ENCODE data around the gene MRPL47. TPM values are rescaled to one million over a fixed set of nuclear protein-coding genes. Genes with fewer than 3 reads are reported as not detected.

The MRPL47 gene
- total and polyA plus RNA-seq, 2 experiments from 2014 or later = 46.7 to 229 TPM

GRCh38 chr3:179622023-179622422 lies 17.6 kb upstream of the MRPL47 start:
- H3K27me3 Mint-ChIP-seq (ENCODE audit: insufficient read depth, low read depth, poor library complexity) = no peaks in the 10 kb centered on the region
- peaks cover 48% of the 10 kb centered on the region for H3K36me3 ChIP-seq (ENCODE audit: insufficient read depth)
- no peaks in the 10 kb centered on the region for H3K27me3 ChIP-seq (ENCODE audit: insufficient read depth)
- H3K9me3 Mint-ChIP-seq = no peaks in the 10 kb centered on the region
- H3K4me1 ChIP-seq (ENCODE audit: insufficient read depth) = no peaks in the 10 kb centered on the region
- H3K36me3 Mint-ChIP-seq (ENCODE audit: low read depth) = peaks cover 65% of the 10 kb centered on the region
- no peak overlapping the region for H3K4me3 Mint-ChIP-seq
- H3K4me3 ChIP-seq = no peak overlapping the region
- H2AFZ ChIP-seq = no peak overlapping the region
- H3K4me1 Mint-ChIP-seq = no peaks in the 10 kb centered on the region
- H3K27ac ChIP-seq (ENCODE audit: low read depth) = no peak overlapping the region
- no peaks in the 10 kb centered on the region for H3F3A ChIP-seq (replicated peaks; ENCODE audit: low read depth)
- H4K20me1 ChIP-seq (replicated peaks; ENCODE audit: insufficient read depth) = 0 out of 2 replicates have a peak, but pooled peaks cover 3% of the 10 kb centered on the region
- no peak overlapping the region for H3K27ac Mint-ChIP-seq
- no peaks in the 10 kb centered on the region for H3K9me2 ChIP-seq (ENCODE audit: insufficient read depth)
- TF ChIP-seq, protein P1, sequence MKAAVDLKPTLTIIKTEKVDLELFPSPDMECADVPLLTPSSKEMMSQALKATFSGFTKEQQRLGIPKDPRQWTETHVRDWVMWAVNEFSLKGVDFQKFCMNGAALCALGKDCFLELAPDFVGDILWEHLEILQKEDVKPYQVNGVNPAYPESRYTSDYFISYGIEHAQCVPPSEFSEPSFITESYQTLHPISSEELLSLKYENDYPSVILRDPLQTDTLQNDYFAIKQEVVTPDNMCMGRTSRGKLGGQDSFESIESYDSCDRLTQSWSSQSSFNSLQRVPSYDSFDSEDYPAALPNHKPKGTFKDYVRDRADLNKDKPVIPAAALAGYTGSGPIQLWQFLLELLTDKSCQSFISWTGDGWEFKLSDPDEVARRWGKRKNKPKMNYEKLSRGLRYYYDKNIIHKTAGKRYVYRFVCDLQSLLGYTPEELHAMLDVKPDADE (IDR thresholded peaks at IDR 0.05) = no peak
- no peak for TF ChIP-seq POLR2AphosphoS5 (IDR thresholded peaks at IDR 0.05; ENCODE audit: low read depth)
- TF ChIP-seq ZNF331 (CRISPR knock-in tag; IDR thresholded peaks at IDR 0.05; ENCODE audit: low read depth) = no peak
- TF ChIP-seq, protein P2, sequence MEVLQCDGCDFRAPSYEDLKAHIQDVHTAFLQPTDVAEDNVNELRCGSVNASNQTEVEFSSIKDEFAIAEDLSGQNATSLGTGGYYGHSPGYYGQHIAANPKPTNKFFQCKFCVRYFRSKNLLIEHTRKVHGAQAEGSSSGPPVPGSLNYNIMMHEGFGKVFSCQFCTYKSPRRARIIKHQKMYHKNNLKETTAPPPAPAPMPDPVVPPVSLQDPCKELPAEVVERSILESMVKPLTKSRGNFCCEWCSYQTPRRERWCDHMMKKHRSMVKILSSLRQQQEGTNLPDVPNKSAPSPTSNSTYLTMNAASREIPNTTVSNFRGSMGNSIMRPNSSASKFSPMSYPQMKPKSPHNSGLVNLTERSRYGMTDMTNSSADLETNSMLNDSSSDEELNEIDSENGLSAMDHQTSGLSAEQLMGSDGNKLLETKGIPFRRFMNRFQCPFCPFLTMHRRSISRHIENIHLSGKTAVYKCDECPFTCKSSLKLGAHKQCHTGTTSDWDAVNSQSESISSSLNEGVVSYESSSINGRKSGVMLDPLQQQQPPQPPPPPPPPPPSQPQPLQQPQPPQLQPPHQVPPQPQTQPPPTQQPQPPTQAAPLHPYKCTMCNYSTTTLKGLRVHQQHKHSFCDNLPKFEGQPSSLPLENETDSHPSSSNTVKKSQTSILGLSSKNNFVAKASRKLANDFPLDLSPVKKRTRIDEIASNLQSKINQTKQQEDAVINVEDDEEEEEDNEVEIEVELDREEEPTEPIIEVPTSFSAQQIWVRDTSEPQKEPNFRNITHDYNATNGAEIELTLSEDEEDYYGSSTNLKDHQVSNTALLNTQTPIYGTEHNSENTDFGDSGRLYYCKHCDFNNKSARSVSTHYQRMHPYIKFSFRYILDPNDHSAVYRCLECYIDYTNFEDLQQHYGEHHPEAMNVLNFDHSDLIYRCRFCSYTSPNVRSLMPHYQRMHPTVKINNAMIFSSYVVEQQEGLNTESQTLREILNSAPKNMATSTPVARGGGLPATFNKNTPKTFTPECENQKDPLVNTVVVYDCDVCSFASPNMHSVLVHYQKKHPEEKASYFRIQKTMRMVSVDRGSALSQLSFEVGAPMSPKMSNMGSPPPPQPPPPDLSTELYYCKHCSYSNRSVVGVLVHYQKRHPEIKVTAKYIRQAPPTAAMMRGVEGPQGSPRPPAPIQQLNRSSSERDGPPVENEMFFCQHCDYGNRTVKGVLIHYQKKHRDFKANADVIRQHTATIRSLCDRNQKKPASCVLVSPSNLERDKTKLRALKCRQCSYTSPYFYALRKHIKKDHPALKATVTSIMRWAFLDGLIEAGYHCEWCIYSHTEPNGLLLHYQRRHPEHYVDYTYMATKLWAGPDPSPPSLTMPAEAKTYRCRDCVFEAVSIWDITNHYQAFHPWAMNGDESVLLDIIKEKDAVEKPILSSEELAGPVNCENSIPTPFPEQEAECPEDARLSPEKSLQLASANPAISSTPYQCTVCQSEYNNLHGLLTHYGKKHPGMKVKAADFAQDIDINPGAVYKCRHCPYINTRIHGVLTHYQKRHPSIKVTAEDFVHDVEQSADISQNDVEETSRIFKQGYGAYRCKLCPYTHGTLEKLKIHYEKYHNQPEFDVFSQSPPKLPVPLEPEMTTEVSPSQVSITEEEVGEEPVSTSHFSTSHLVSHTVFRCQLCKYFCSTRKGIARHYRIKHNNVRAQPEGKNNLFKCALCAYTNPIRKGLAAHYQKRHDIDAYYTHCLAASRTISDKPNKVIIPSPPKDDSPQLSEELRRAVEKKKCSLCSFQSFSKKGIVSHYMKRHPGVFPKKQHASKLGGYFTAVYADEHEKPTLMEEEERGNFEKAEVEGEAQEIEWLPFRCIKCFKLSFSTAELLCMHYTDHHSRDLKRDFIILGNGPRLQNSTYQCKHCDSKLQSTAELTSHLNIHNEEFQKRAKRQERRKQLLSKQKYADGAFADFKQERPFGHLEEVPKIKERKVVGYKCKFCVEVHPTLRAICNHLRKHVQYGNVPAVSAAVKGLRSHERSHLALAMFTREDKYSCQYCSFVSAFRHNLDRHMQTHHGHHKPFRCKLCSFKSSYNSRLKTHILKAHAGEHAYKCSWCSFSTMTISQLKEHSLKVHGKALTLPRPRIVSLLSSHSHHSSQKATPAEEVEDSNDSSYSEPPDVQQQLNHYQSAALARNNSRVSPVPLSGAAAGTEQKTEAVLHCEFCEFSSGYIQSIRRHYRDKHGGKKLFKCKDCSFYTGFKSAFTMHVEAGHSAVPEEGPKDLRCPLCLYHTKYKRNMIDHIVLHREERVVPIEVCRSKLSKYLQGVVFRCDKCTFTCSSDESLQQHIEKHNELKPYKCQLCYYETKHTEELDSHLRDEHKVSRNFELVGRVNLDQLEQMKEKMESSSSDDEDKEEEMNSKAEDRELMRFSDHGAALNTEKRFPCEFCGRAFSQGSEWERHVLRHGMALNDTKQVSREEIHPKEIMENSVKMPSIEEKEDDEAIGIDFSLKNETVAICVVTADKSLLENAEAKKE (CRISPR knock-in tag; IDR thresholded peaks at IDR 0.05) = no peak
- no peak for TF ChIP-seq EZH2 (IDR thresholded peaks at IDR 0.05; ENCODE audit: low read depth, unreplicated experiment)
- no peak for TF ChIP-seq EZH2phosphoT487 (IDR thresholded peaks at IDR 0.05; ENCODE audit: unreplicated experiment)
- TF ChIP-seq, protein P3, sequence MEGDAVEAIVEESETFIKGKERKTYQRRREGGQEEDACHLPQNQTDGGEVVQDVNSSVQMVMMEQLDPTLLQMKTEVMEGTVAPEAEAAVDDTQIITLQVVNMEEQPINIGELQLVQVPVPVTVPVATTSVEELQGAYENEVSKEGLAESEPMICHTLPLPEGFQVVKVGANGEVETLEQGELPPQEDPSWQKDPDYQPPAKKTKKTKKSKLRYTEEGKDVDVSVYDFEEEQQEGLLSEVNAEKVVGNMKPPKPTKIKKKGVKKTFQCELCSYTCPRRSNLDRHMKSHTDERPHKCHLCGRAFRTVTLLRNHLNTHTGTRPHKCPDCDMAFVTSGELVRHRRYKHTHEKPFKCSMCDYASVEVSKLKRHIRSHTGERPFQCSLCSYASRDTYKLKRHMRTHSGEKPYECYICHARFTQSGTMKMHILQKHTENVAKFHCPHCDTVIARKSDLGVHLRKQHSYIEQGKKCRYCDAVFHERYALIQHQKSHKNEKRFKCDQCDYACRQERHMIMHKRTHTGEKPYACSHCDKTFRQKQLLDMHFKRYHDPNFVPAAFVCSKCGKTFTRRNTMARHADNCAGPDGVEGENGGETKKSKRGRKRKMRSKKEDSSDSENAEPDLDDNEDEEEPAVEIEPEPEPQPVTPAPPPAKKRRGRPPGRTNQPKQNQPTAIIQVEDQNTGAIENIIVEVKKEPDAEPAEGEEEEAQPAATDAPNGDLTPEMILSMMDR (conservative IDR thresholded peaks at IDR 0.05; ENCODE audit: low read depth in 2 of 2) = no peak
- TF ChIP-seq ZNF114 (CRISPR knock-in tag; IDR thresholded peaks at IDR 0.05) = no peak
- TF ChIP-seq CREB1 (CRISPR knock-in tag; IDR thresholded peaks at IDR 0.05; ENCODE audit: low read depth) = no peak
- no peak for TF ChIP-seq STAT1 (IDR thresholded peaks at IDR 0.05; ENCODE audit: unreplicated experiment)
- no peak for TF ChIP-seq JUNB (IDR thresholded peaks at IDR 0.05; ENCODE audit: unreplicated experiment)
- no peak for TF ChIP-seq REST (IDR thresholded peaks at IDR 0.05; ENCODE audit: unreplicated experiment)
- TF ChIP-seq NANOG (IDR thresholded peaks at IDR 0.05; ENCODE audit: borderline replicate concordance) = no peak
- ATAC-seq (no peak), DNase-seq (ENCODE audit: low spot score) (no peak)
- no peak overlapping the region for H3K4me2 ChIP-seq
- H3K79me2 ChIP-seq (replicated peaks; ENCODE audit: insufficient read depth) = 0 out of 2 replicates have a peak, but pooled peaks cover 3% of the 10 kb centered on the region

Measured in GM23338 (cell line).